Activated T-helper 9 cell treated with anti-CD3 and anti-CD28 coated beads, Interleukin-2, amount 50 U/mL, for 16 hours (primary cell): ENCODE data around the gene PLEKHH2.

Source experiments
- DNase-seq: peaks from one replicate; pipeline ENCODE4 v3.0.0-alpha.2; 2020; ENCODE audit warnings: low read depth

Gene PLEKHH2

GRCh38 chr2:43762286-43762685, 125.2 kb downstream of the PLEKHH2 start:
- DNase-seq: no peak

GRCh38 chr2:43763091-43763490, 126.0 kb downstream of the PLEKHH2 start:
- DNase-seq: no peak

GRCh38 chr2:43764086-43764705, 127.1 kb downstream of the PLEKHH2 start:
- no peak for DNase-seq

GRCh38 chr2:43766006-43766405, 128.9 kb downstream of the PLEKHH2 start:
- no peak for DNase-seq

GRCh38 chr2:43773876-43774613, 137.0 kb downstream of the PLEKHH2 start, which contains the start of gene DYNC2LI1:
Gene DYNC2LI1 (plus strand): TSS chr2:43774039. CDS start chr2:43774139, 100 bp downstream.
- DNase-seq: peak; percentile 66

- DNase-seq: no peak
Measured at GRCh38 chr2:43774617-43775016, 137.6 kb downstream of the PLEKHH2 start.

GRCh38 chr2:43776324-43776723, 139.3 kb downstream of the PLEKHH2 start:
- no peak for DNase-seq

- no peak for DNase-seq
Measured at GRCh38 chr2:43777306-43777926, 140.4 kb downstream of the PLEKHH2 start.

GRCh38 chr2:43778233-43778632, 141.2 kb downstream of the PLEKHH2 start:
- no peak for DNase-seq

- DNase-seq: no peak
Measured at GRCh38 chr2:43787895-43788294, 150.8 kb downstream of the PLEKHH2 start.

GRCh38 chr2:43788646-43789045, 151.6 kb downstream of the PLEKHH2 start:
- DNase-seq: no peak

GRCh38 chr2:43790147-43790546, 153.1 kb downstream of the PLEKHH2 start:
- no peak for DNase-seq

- DNase-seq: no peak
Measured at GRCh38 chr2:43791035-43791765, 154.1 kb downstream of the PLEKHH2 start.

- DNase-seq: no peak
Measured at GRCh38 chr2:43792653-43793052, 155.6 kb downstream of the PLEKHH2 start.

GRCh38 chr2:43794956-43795355, 157.9 kb downstream of the PLEKHH2 start:
- no peak for DNase-seq

GRCh38 chr2:43796206-43796605, 159.1 kb downstream of the PLEKHH2 start:
- no peak for DNase-seq

GRCh38 chr2:43798300-43798699, 161.2 kb downstream of the PLEKHH2 start:
- DNase-seq: no peak

GRCh38 chr2:43800894-43801293, 163.8 kb downstream of the PLEKHH2 start:
- no peak for DNase-seq

GRCh38 chr2:43802135-43802534, 165.1 kb downstream of the PLEKHH2 start:
- no peak for DNase-seq

GRCh38 chr2:43803113-43803512, 166.1 kb downstream of the PLEKHH2 start:
- no peak for DNase-seq

GRCh38 chr2:43806719-43807031, 169.6 kb downstream of the PLEKHH2 start:
- DNase-seq: no peak

GRCh38 chr2:43810452-43810851, 173.4 kb downstream of the PLEKHH2 start:
- no peak for DNase-seq

- no peak for DNase-seq
Measured at GRCh38 chr2:43810888-43811287, 173.8 kb downstream of the PLEKHH2 start.
